Activated CD8-positive, alpha-beta T cell treated with anti-CD3 and anti-CD28 coated beads, Interleukin-2, amount 10 ng/mL, durations not matched to agents 7 days and 5 days (primary cell): ENCODE results near the gene SLC13A5. TPM values are rescaled to one million over a fixed set of nuclear protein-coding genes. Genes with fewer than 3 reads are reported as not detected.
"Not testable (repeated sequence)": the region's sequence is repeated elsewhere in the genome, so short reads cannot be mapped to it uniquely, and the experiment has no call there.

Experiments
- ATAC-seq: fragments of 150-1000 bp; cut with Tn5 transposase; one replicate; pipeline ENCODE4 v1.10.0; 2021; ENCODE audit warnings: moderate library complexity
- CTCF ChIA-PET: fragments of 350-600 bp; sonication (Branson Sonifier 250); formaldehyde crosslinking; loops from one replicate; lab custom pipeline; 2021; ENCODE audit warnings: antibody characterized with exemption; lab: Charles Lee
- POLR2A ChIA-PET: fragments of 350-600 bp; sonication (Branson Sonifier 250); formaldehyde crosslinking; loops from one replicate; lab custom pipeline; 2021; ENCODE audit warnings: antibody characterized with exemption; lab: Charles Lee
- DNase-seq: peaks from one replicate; pipeline ENCODE4 v3.0.0-alpha.2; 2020
- H3K27ac Mint-ChIP-seq: one replicate; pipeline ENCODE4 v1.8.0; 2021; ENCODE audit warnings: mild to moderate bottlenecking, mixed read lengths
- H3K27me3 Mint-ChIP-seq: one replicate; pipeline ENCODE4 v1.8.0; 2021; ENCODE audit warnings: low read depth, mixed read lengths
- H3K36me3 Mint-ChIP-seq: one replicate; pipeline ENCODE4 v1.8.0; 2021; ENCODE audit warnings: low read depth, mixed read lengths
- H3K4me1 Mint-ChIP-seq: one replicate; pipeline ENCODE4 v1.8.0; 2021; ENCODE audit warnings: low read depth, mixed read lengths
- H3K4me3 Mint-ChIP-seq: one replicate; pipeline ENCODE4 v1.8.0; 2021; ENCODE audit warnings: mild to moderate bottlenecking, mixed read lengths
- H3K9me3 Mint-ChIP-seq: one replicate; pipeline ENCODE4 v1.8.0; 2022; ENCODE audit warnings: mixed read lengths; ENCODE audit not compliant: insufficient read depth
- total RNA-seq, 2 experiments: library from RNA; stranded (reverse); gene quantifications; one replicate each; pipeline ENCODE4 v1.2.3, GENCODE V29; 2021

SLC13A5 gene
- total RNA-seq, 2 experiments from 2014 or later: not detected

DNA sequence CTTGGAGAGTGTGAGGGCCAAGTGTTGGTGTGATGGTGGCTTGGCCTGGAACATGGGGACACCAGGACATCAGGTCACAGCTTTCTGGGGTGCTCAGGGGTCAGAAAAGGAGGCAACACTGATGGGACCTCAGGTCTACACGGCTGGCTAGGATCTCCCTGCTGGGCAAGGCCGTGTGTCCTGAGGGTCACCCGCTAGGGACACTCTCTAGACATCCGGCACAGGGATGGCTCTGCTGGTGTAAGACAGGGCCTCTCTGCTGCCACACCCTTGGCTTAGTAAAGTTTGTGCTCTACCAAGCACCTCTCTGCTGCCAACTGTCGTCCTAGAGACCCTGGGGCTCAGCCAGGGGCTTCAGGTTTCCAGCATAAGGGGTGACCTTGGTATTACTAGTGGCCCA lies 16.3 kb downstream of the SLC13A5 start:
- ChIA-PET POLR2A (no interaction called here), CTCF (no interaction called here)
- DNase-seq (no peak), ATAC-seq (no peak)
- Mint-ChIP-seq H3K27me3 (peaks cover 16% of the 10 kb centered on the region), H3K4me3 (no peak overlapping the region), H3K27ac (no peak overlapping the region), H3K4me1 (peaks cover 3% of the 10 kb centered on the region), H3K36me3 (no peaks in the 10 kb centered on the region), H3K9me3 (no peaks in the 10 kb centered on the region)

DNA sequence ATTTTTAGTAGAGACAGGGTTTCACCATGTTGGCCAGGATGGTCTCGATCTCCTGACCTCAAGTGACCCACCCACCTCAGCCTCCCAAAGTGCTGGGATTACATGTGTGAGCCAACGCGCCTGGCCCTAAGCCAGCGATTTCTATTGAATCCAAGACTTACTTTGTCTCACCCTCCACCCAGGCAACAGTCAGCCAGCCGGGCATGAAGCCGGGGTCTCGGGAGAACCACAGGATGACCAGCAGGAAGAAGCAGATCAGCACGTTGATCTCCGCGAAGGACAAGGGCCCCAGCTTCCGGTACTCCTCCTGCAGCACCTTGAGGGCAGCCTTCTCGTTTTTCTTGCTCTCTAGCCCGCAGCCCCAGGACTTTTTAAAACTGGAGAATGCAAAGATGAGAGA lies 17.6 kb downstream of the SLC13A5 start:
- H3K36me3 Mint-ChIP-seq: no peaks in the 10 kb centered on the region
- peaks cover 24% of the 10 kb centered on the region for H3K27me3 Mint-ChIP-seq
- H3K27ac Mint-ChIP-seq: no peak overlapping the region
- H3K9me3 Mint-ChIP-seq: no peaks in the 10 kb centered on the region
- DNase-seq: no peak
- no peaks in the 10 kb centered on the region for H3K4me1 Mint-ChIP-seq
- ChIA-PET CTCF (no interaction called here), POLR2A (no interaction called here)
- no peak for ATAC-seq
- H3K4me3 Mint-ChIP-seq: no peak overlapping the region

DNA sequence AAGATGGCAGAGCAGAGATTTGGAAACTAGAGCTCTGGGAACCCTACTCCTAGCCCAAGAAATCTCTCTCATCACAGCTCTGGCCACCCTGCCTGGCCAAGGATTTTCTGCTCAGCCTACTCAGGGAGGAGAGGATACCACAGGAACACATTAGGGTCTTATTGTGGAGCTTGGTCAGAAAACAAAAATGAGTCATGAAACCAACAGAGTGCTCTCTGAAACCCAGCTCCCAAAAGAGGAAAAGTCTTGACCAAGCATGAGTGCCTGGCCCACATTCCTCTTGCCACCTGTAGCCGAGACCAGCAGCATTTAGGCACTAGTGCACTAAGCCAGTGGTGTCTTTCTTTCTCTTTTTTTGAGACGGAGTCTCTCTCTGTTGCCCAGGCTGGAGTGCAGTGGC lies 18.1 kb downstream of the SLC13A5 start:
- Mint-ChIP-seq H3K27me3 (peaks cover 26% of the 10 kb centered on the region), H3K4me1 (no peaks in the 10 kb centered on the region), H3K36me3 (no peaks in the 10 kb centered on the region), H3K9me3 (no peaks in the 10 kb centered on the region), H3K4me3 (no peak overlapping the region), H3K27ac (no peak overlapping the region)
- CTCF ChIA-PET: no interaction called here
- POLR2A ChIA-PET: no interaction called here
- ATAC-seq (no peak), DNase-seq (no peak)

DNA sequence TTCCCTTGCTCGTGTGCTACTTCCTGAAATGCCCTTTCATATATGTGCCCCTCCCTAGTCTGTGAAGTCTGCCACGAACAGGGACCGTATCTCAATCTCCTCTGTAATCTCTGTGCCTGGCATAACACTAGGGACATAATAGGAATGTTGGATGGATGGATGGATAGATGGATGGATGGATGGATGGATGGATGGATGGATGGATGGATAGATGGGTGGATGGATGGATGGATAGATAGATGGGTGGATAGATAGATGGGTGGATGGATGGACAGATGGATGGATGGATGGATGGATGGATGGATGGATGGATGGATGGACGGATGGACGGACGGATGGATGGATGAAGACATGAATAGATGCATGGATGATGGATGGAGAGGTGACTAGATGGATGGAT lies 21.2 kb downstream of the SLC13A5 start:
- H3K4me1 Mint-ChIP-seq, H3K36me3 Mint-ChIP-seq, H3K9me3 Mint-ChIP-seq, DNase-seq, H3K4me3 Mint-ChIP-seq, CTCF ChIA-PET, POLR2A ChIA-PET, H3K27ac Mint-ChIP-seq, ATAC-seq: not testable (repeated sequence)
- peaks cover 40% of the 10 kb centered on the region for H3K27me3 Mint-ChIP-seq

DNA sequence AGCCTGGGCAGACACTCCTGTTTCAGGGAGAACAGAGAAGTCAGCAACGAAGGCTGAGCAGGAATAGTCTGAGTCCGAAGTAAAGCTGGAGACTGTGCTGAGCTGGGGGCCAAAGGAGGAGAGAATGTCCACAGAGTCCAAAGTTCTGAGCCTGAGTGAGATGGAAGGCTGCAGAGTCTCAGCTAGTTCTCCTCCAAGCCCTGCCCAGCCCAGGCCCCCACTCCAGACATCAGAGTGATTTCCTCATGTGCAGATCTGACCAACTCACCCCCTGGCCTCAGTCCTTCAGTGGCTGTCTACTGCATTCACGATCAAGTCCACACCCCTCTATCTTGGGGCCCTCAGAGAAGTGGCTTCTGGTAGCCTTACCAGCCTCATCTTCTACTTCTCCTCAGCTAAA lies 21.6 kb downstream of the SLC13A5 start:
- DNase-seq (no peak), ATAC-seq (no peak)
- Mint-ChIP-seq H3K4me3 (no peak overlapping the region), H3K9me3 (no peaks in the 10 kb centered on the region), H3K27me3 (peaks cover 43% of the 10 kb centered on the region), H3K36me3 (no peaks in the 10 kb centered on the region), H3K4me1 (no peaks in the 10 kb centered on the region), H3K27ac (no peak overlapping the region)
- ChIA-PET POLR2A (no interaction called here), CTCF (no interaction called here)

DNA sequence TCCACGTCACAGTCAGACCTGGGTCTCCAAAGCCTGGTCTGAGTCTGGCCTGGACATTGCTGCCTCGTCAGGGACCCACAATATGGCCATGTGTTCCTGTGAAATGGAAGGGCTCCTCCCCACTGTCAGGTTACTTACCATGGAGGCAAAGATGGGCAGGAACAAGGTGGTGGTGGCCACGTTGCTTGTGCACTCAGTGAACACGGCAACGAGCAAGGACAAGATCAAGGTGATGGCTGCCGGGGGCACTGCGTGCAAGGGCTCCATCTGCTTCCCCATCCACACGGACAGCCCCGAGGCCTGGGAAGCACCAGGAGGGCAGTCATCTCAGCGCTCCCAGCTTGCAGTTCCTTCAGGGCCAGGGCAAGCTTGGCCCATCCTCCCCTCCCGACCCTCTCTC lies 22.5 kb downstream of the SLC13A5 start:
- H3K27me3 Mint-ChIP-seq: peaks cover 44% of the 10 kb centered on the region
- CTCF ChIA-PET: no interaction called here
- no peak overlapping the region for H3K4me3 Mint-ChIP-seq
- POLR2A ChIA-PET: no interaction called here
- no peak for DNase-seq
- H3K27ac Mint-ChIP-seq: no peak overlapping the region
- no peaks in the 10 kb centered on the region for H3K36me3 Mint-ChIP-seq
- no peaks in the 10 kb centered on the region for H3K9me3 Mint-ChIP-seq
- no peaks in the 10 kb centered on the region for H3K4me1 Mint-ChIP-seq
- ATAC-seq: no peak

DNA sequence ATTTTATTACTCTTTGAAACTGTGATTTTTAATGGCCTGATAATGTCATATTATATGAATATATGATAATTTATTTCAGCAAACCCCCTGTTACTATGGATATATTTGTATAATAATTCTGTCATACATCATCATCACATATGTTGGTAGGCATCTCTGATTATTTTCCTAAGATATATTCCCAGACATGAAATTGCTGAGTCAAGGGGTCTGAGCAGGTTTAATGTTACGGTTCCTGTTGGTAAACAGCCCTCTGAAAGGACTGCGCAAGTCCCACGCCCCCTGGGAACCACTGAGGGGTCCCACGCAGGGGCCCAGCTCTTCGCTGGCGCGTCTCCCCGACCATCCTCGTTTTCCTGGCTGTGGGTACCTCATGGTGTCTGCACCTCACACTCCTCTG lies 24.2 kb downstream of the SLC13A5 start:
- H3K27me3 Mint-ChIP-seq: peaks cover 44% of the 10 kb centered on the region
- no peak overlapping the region for H3K4me3 Mint-ChIP-seq
- POLR2A ChIA-PET: no interaction called here
- CTCF ChIA-PET: no interaction called here
- ATAC-seq: no peak
- no peaks in the 10 kb centered on the region for H3K4me1 Mint-ChIP-seq
- no peaks in the 10 kb centered on the region for H3K9me3 Mint-ChIP-seq
- no peaks in the 10 kb centered on the region for H3K36me3 Mint-ChIP-seq
- no peak for DNase-seq
- H3K27ac Mint-ChIP-seq: no peak overlapping the region

DNA sequence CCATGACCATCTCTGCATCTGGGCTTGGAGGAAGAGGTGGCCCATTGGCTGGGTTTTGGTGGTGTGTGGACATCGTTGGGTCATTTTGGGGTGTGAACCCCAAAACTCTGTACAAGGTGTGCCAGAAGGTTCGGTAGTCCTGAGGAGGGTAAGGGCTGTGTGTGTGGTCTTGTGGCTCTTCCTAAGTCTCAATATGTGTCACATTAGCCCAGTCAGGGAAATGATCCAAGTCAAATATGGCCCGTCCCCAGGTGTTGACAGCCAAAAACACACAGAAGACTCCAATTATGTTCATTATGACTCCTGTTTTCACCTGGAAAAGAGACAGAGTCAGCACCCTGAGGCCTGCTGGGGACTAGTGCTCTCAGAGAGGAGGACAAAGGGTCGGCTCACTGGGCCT lies 27.1 kb downstream of the SLC13A5 start:
- H3K36me3 Mint-ChIP-seq: no peaks in the 10 kb centered on the region
- ATAC-seq: no peak
- no peaks in the 10 kb centered on the region for H3K9me3 Mint-ChIP-seq
- ChIA-PET CTCF (no interaction called here), POLR2A (no interaction called here)
- no peak overlapping the region for H3K4me3 Mint-ChIP-seq
- no peak overlapping the region for H3K27ac Mint-ChIP-seq
- H3K27me3 Mint-ChIP-seq: peaks cover 44% of the 10 kb centered on the region
- no peaks in the 10 kb centered on the region for H3K4me1 Mint-ChIP-seq
- no peak for DNase-seq

DNA sequence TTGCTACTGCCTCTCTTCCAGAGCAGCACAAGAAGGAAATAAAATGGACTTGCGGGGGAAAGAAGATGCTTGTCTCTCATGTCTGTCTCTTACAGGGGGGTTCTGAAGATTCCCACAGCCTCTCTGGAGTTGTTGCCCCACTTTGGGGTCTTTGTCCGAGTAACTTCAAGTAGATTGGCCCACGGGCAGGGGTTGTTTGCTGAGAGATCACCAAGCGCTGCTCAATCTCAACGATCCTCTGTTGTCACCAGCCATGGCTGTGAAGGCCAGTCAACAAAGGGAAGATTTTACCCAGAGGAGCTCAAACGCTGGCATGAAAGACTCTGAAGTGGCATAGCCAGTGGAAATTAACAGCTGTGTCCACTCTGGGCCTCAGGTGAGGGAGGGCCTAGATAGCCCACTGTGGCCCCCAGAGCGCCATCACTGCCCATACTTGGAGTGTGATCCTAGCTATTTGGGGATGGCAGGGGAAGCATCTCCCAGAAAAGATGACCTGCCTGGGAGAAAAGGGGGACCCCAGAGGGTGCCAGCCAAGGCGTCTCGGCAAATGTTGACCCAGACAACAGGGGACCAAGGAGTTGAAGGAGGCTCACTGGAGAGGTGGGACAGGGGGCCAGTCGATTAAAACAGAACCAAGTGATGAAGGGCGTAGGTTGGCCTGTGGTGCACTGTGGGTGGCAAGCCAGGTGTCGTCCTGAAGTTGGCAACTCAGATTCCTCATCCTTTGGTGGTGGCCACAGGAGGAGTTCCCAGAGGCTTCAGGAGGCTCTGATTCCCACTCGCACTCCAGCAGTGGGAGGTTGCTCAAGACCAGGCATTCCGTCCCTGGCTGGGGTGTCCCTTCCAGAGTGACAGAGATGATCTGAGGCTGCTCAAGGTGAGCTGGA lies 28.0 kb downstream of the SLC13A5 start:
- no peak for DNase-seq
- ATAC-seq: no peak
- Mint-ChIP-seq H3K36me3 (no peaks in the 10 kb centered on the region), H3K9me3 (no peaks in the 10 kb centered on the region), H3K27ac (no peak overlapping the region), H3K4me3 (no peak overlapping the region), H3K4me1 (no peaks in the 10 kb centered on the region), H3K27me3 (peaks cover 43% of the 10 kb centered on the region)
- CTCF ChIA-PET: no interaction called here
- POLR2A ChIA-PET: no interaction called here

DNA sequence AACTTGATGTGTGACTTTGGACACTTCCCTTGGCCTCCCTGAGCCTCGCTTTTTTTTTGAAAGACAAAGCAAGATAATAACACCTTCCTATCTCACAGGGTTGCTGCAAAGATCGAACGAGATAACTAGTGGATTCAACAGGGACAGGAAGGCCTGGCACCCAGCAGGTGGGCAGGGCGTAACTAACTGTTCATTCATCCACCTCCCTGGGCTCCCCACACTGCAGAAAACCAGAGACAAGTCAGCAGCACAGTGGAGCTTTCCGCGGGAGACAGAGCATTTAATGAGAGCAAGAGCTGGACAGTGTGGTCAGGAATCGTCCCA lies 28.7 kb downstream of the SLC13A5 start:
- Mint-ChIP-seq H3K27ac (no peak overlapping the region), H3K36me3 (no peaks in the 10 kb centered on the region), H3K4me3 (no peak overlapping the region), H3K4me1 (no peaks in the 10 kb centered on the region), H3K27me3 (peaks cover 46% of the 10 kb centered on the region), H3K9me3 (no peaks in the 10 kb centered on the region)
- ATAC-seq (no peak), DNase-seq (no peak)
- POLR2A ChIA-PET: no interaction called here
- CTCF ChIA-PET: no interaction called here

DNA sequence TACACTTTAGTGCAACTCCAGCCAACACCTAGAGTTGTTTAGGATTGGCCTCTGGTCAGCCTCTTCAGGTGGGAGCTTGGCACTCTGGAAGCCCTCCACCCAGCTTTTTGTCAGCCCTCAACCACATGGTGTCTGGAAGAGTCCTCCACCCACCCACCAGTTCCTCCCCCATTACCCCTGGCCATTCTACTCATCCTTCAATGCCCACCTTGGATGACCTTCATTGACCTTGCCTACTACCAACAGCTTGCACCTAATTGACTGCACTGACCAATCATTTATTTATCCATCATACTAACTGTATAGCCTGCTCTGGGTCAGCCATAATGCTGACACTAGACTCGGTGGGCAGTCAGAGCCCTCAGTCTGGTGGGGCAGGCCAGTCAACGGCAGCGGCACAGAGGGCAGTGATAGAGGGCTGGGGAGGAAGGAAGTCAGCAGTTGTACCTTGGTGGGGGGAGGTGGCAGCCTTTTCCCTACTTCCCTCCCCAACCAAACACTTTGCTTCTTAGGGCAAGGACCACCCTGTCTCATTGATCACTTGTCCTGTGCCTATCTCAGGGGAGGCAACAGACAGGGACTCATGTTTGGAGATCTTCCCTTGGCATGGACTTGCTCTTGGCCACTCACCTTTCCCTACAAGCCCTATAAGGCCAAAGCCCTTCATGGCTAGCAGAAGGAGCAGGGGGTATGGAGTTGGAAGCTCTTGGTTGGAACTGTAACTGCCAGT lies 29.3 kb downstream of the SLC13A5 start:
- DNase-seq (no peak), ATAC-seq (no peak)
- Mint-ChIP-seq H3K4me3 (no peak overlapping the region), H3K27ac (no peak overlapping the region), H3K27me3 (peaks cover 46% of the 10 kb centered on the region), H3K9me3 (no peaks in the 10 kb centered on the region), H3K36me3 (no peaks in the 10 kb centered on the region), H3K4me1 (no peaks in the 10 kb centered on the region)
- ChIA-PET POLR2A (no interaction called here), CTCF (no interaction called here)

DNA sequence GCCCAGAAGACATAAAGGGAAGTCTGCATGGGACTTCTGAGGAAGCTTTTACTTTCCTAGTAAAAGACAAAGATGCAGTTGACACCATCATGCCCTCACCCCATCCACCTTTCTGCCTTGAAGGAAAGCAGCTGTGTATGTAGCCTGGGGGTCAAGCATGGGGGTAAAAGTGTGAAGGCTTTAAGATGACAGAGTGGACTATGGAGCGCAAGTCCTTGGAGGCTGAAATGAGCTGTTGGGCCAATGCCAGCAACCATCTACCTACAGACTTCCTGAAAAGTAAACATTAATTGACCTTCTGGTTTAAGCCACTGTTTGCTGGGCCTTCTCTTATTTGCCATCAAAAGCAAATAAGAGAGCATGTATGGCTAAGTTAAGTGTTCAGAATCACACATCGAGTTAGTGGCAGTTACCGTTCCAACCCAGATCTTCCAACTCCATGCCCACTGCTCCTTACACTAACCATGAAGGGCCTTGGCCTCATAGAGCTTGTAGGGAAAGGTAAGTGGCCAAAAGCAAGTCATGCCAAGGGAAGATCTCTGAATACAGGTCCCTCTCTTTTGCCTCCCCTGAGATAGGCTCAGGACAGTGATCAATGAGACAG lies 30.0 kb downstream of the SLC13A5 start:
- H3K27ac Mint-ChIP-seq: no peak overlapping the region
- H3K36me3 Mint-ChIP-seq: no peaks in the 10 kb centered on the region
- no peak for ATAC-seq
- peaks cover 54% of the 10 kb centered on the region for H3K27me3 Mint-ChIP-seq
- ChIA-PET POLR2A (no interaction called here), CTCF (interaction anchor here (0.8 kb wide), 1 partner anchor 16 kb away, joined by 3 read pairs; no protein-coding TSS in a partner anchor)
- no peak overlapping the region for H3K4me3 Mint-ChIP-seq
- DNase-seq: no peak
- no peaks in the 10 kb centered on the region for H3K9me3 Mint-ChIP-seq
- H3K4me1 Mint-ChIP-seq: no peaks in the 10 kb centered on the region
